Right renal cortex interstitium (tissue), 3 donors: ENCODE data around the gene SNX19. TPM values are rescaled to one million over a fixed set of nuclear protein-coding genes. Genes with fewer than 3 reads are reported as not detected.
"Not testable (repeated sequence)": the region's sequence is repeated elsewhere in the genome, so short reads cannot be mapped to it uniquely, and the experiment has no call there.

Experiments
- DNase-seq, 3 donors: peaks; one replicate each; pipeline ENCODE4 v3.0.0-alpha.2; 2013; ENCODE audit warnings: low read depth in 3 of 3, low spot score in 2 of 3
- polyA plus RNA-seq, 3 donors: library from polyadenylated mRNA; unstranded; fragments of 120-200 nt; gene quantifications; one replicate each; pipeline ENCODE4 v1.2.1, GENCODE V29; 2013; ENCODE audit not compliant: insufficient read length in 3 of 3

The SNX19 gene
- polyA plus RNA-seq, 3 donors: 46.7 to 54.3 (median 54.1) TPM

- DNase-seq: no peak
These were observed 41.9 kb downstream of the SNX19 start for GRCh38 chr11:130874396-130874795.

GRCh38 chr11:130873761-130874160, 42.5 kb downstream of the SNX19 start:
- DNase-seq: no peak

GRCh38 chr11:130872981-130873380, 43.3 kb downstream of the SNX19 start:
- DNase-seq: no peak

GRCh38 chr11:130872513-130872912, 43.8 kb downstream of the SNX19 start:
- no peak for DNase-seq

GRCh38 chr11:130872102-130872501, 44.2 kb downstream of the SNX19 start:
- DNase-seq: no peak

- DNase-seq: no peak
These were observed 44.7 kb downstream of the SNX19 start for GRCh38 chr11:130871616-130872015.

- no peak for DNase-seq
These were observed 47.4 kb downstream of the SNX19 start for GRCh38 chr11:130868721-130869390.

- no peak for DNase-seq
These were observed 48.1 kb downstream of the SNX19 start for GRCh38 chr11:130868086-130868710.

GRCh38 chr11:130866831-130867230, 49.4 kb downstream of the SNX19 start:
- no peak for DNase-seq

GRCh38 chr11:130865774-130866114, 50.5 kb downstream of the SNX19 start:
- no peak for DNase-seq

- DNase-seq: peak in 2 of 3 donors; percentile 29 to 51
These were observed 51.0 kb downstream of the SNX19 start for GRCh38 chr11:130865091-130865773.

- peak; percentile 84 to 92 (median 88) for DNase-seq
These were observed 54.1 kb downstream of the SNX19 start for GRCh38 chr11:130861902-130862860.

- no peak for DNase-seq
These were observed 55.0 kb downstream of the SNX19 start for GRCh38 chr11:130861283-130861682.

- DNase-seq: no peak
These were observed 56.4 kb downstream of the SNX19 start for GRCh38 chr11:130859886-130860285.

GRCh38 chr11:130858215-130858614, 58.1 kb downstream of the SNX19 start:
- no peak for DNase-seq

- DNase-seq: not testable (repeated sequence)
These were observed 60.6 kb downstream of the SNX19 start for GRCh38 chr11:130855707-130856106.

- no peak for DNase-seq
These were observed 61.8 kb downstream of the SNX19 start for GRCh38 chr11:130854483-130854882.

- DNase-seq: no peak
These were observed 63.7 kb downstream of the SNX19 start for GRCh38 chr11:130852589-130852988.

- no peak for DNase-seq
These were observed 65.9 kb downstream of the SNX19 start for GRCh38 chr11:130850185-130850944.

GRCh38 chr11:130849215-130849568, 67.1 kb downstream of the SNX19 start:
- no peak for DNase-seq
